H1 (cell line): ENCODE data around the gene LHFPL6. TPM values are rescaled to one million over a fixed set of nuclear protein-coding genes. Genes with fewer than 3 reads are reported as not detected.

ENCODE experiments used
- CREB1 ChIP-seq: IDR thresholded peaks from 2 replicates; pipeline ENCODE4 v1.6.1; 2012; ENCODE audit warnings: inconsistent platforms
- EP300 ChIP-seq, 2 experiments: IDR thresholded peaks; 1 replicate in 1 of 2; 2 replicates in 1 of 2; pipeline ENCODE4 v1.6.1; 2011 to 2012; ENCODE audit warnings: low read depth in 2 of 2, low read length in 2 of 2, mild to moderate bottlenecking in 2 of 2, borderline replicate concordance in 1 of 2, inconsistent platforms in 1 of 2, moderate library complexity in 1 of 2
- HDAC6 ChIP-seq: IDR thresholded peaks from one replicate; pipeline ENCODE4 v1.7.1; 2012; ENCODE audit warnings: low read depth, mild to moderate bottlenecking, inconsistent platforms, low read length, moderate library complexity
- POU5F1 ChIP-seq: IDR thresholded peaks from 2 replicates; pipeline ENCODE4 v1.6.1; 2011; ENCODE audit warnings: low read depth, mild to moderate bottlenecking, low read length, moderate library complexity
- RFX5 ChIP-seq: IDR thresholded peaks from 2 replicates; pipeline ENCODE4 v1.6.1; 2011; ENCODE audit warnings: low read depth, low read length, improper control_type of control experiment, borderline replicate concordance
- TEAD4 ChIP-seq: IDR thresholded peaks from 2 replicates; pipeline ENCODE4 v1.6.1; 2012; ENCODE audit warnings: low read depth, low read length, inconsistent platforms, mixed read lengths
- polyA plus RNA-seq, 7 experiments: library from polyadenylated mRNA; depleted of rRNA in 3 of 7; stranded (reverse) in 5 of 7; unstranded in 2 of 7; fragments of >200 nt in 5 of 7; fragments of 200-250 nt in 2 of 7; gene quantifications; 1 replicate in 5 of 7; 2 replicates in 1 of 7; 4 replicates in 1 of 7; pipeline versions ENCODE4 v1.2.1 to v1.2.3, GENCODE V29; 2011 to 2013; ENCODE audit warnings: missing spikeins in 2 of 7, mixed read lengths in 2 of 7
- total RNA-seq: library from RNA; stranded (reverse); fragmentation: NEBNext Ultra II Directional; extraction: Animal tissue kit (Norgen Biotek cat#: 25700); gene quantifications from 2 replicates; pipeline ENCODE4 v1.2.1, GENCODE V29; 2021

LHFPL6 gene
- total and polyA plus RNA-seq, 2 of the 8 experiments (the other 6 are each of a cell fraction or from before 2014, with no cell fraction given) = 7.6 to 17.0 TPM

- TF ChIP-seq RFX5 (no peak), TEAD4 (no peak), EP300 (IDR thresholded peaks at IDR 0.05; ENCODE audit: borderline replicate concordance in 1 of 2, low read depth in 2 of 2, low read length in 2 of 2) (no peak), HDAC6 (no peak), CREB1 (no peak), POU5F1 (no peak)
Measured at GRCh38 chr13:39326469-39327171, 276.4 kb downstream of the LHFPL6 start (continued).
